Thymus (tissue), 11 donors: ENCODE results near the gene TRAPPC12. TPM values are rescaled to one million over a fixed set of nuclear protein-coding genes. Genes with fewer than 3 reads are reported as not detected.

Experiments
- DNase-seq, 9 donors: peaks; one replicate each; pipeline ENCODE4 v3.0.0-alpha.2; 2013; ENCODE audit warnings: low spot score in 9 of 9, low read depth in 6 of 9, missing footprints in 1 of 9
- H3K27ac ChIP-seq, 2 donors: one replicate each; pipeline ENCODE4 v1.5.1; 2013; ENCODE audit warnings: control low read depth in 1 of 2, low read depth in 1 of 2, low read length in 1 of 2, mild to moderate bottlenecking in 1 of 2, moderate library complexity in 1 of 2
- H3K27me3 ChIP-seq, 2 donors: one replicate each; pipeline ENCODE4 v1.5.1; 2013; ENCODE audit warnings: low read length in 1 of 2; ENCODE audit not compliant: control insufficient read depth in 2 of 2, insufficient read depth in 1 of 2
- H3K36me3 ChIP-seq, 2 donors: one replicate each; pipeline ENCODE4 v1.5.1; 2013; ENCODE audit warnings: low read length in 1 of 2, mild to moderate bottlenecking in 1 of 2, moderate library complexity in 1 of 2; ENCODE audit not compliant: control insufficient read depth in 2 of 2, insufficient read depth in 2 of 2
- H3K4me1 ChIP-seq, 2 donors: one replicate each; pipeline ENCODE4 v1.5.1; 2013; ENCODE audit warnings: low read length in 2 of 2; ENCODE audit not compliant: control insufficient read depth in 2 of 2, insufficient read depth in 2 of 2
- H3K4me3 ChIP-seq, 2 donors: one replicate each; pipeline ENCODE4 v1.5.1; 2013; ENCODE audit warnings: low read length in 2 of 2, control low read depth in 1 of 2, mild to moderate bottlenecking in 1 of 2
- H3K9me3 ChIP-seq, 2 donors: one replicate each; pipeline ENCODE4 v1.5.1; 2013; ENCODE audit warnings: low read length in 1 of 2, mild to moderate bottlenecking in 1 of 2; ENCODE audit not compliant: control insufficient read depth in 2 of 2, insufficient read depth in 1 of 2
- WGBS: extraction: QIAGEN DNeasy Blood & Tissue Kit; methylation state at CpG from one replicate; pipeline ENCODE4 v1.1.7; 2013; 5-methylcytosine and 5-hydroxymethylcytosine counted together
- polyA plus RNA-seq: library from polyadenylated mRNA; stranded (reverse); fragments of 200-250 nt; gene quantifications from one replicate; pipeline ENCODE4 v1.2.3, GENCODE V29; 2013
- total RNA-seq: library from RNA; stranded (reverse); fragments of 120-200 nt; gene quantifications from one replicate; pipeline ENCODE4 v1.2.4, GENCODE V29; 2013
- donor health status: healthy.

The TRAPPC12 gene
- total and polyA plus RNA-seq, 2 donors = 41.8 to 136 TPM

- no peak overlapping the region for H3K4me3 ChIP-seq
- H3K4me1 ChIP-seq = peaks cover 14 to 30% of the 10 kb centered on the region in 2 donors
- H3K36me3 ChIP-seq = peaks cover 50 to 51% of the 10 kb centered on the region in 2 donors
- H3K9me3 ChIP-seq = no peaks in the 10 kb centered on the region
- no peaks in the 10 kb centered on the region for H3K27me3 ChIP-seq
- H3K27ac ChIP-seq = no peak overlapping the region
- 94% methylated on average over 25 of the region's 25 CpGs for WGBS
- DNase-seq = no peak
Observed at GRCh38 chr2:3463186-3463835, 83.8 kb downstream of the TRAPPC12 start.

GRCh38 chr2:3463944-3464343 is 84.5 kb downstream of the TRAPPC12 start:
- DNase-seq = no peak

GRCh38 chr2:3464401-3465005 is 85.0 kb downstream of the TRAPPC12 start:
- 99% methylated on average over 21 of the region's 21 CpGs for WGBS
- H3K4me1 ChIP-seq = peaks cover 14 to 30% of the 10 kb centered on the region in 2 donors
- H3K36me3 ChIP-seq = peaks cover 50 to 58% of the 10 kb centered on the region in 2 donors
- no peaks in the 10 kb centered on the region for H3K27me3 ChIP-seq
- no peak for DNase-seq
- H3K4me3 ChIP-seq = no peak overlapping the region
- H3K27ac ChIP-seq = no peak overlapping the region
- H3K9me3 ChIP-seq = no peaks in the 10 kb centered on the region

More at GRCh38 chr2:3463944-3464343, 84.5 kb downstream of the TRAPPC12 start:
- H3K27me3 ChIP-seq = no peaks in the 10 kb centered on the region
- H3K4me1 ChIP-seq = peaks cover 14 to 30% of the 10 kb centered on the region in 2 donors
- H3K9me3 ChIP-seq = no peaks in the 10 kb centered on the region
- peaks cover 52 to 54% of the 10 kb centered on the region in 2 donors for H3K36me3 ChIP-seq
- WGBS = 97% methylated on average over 13 of the region's 13 CpGs
- H3K27ac ChIP-seq = no peak overlapping the region
- no peak overlapping the region for H3K4me3 ChIP-seq

- 96% methylated on average over 28 of the region's 28 CpGs for WGBS
- DNase-seq = no peak
- no peaks in the 10 kb centered on the region for H3K9me3 ChIP-seq
- H3K36me3 ChIP-seq = peaks cover 47 to 61% of the 10 kb centered on the region in 2 donors
- H3K27me3 ChIP-seq = no peaks in the 10 kb centered on the region
- H3K4me1 ChIP-seq = peaks cover 14 to 23% of the 10 kb centered on the region in 2 donors
- H3K27ac ChIP-seq = no peak overlapping the region
- H3K4me3 ChIP-seq = no peak overlapping the region
Observed at GRCh38 chr2:3465328-3465727, 85.8 kb downstream of the TRAPPC12 start.

- Histone ChIP-seq H3K27ac (no peak overlapping the region), H3K36me3 (peaks cover 52 to 65% of the 10 kb centered on the region in 2 donors), H3K4me1 (peaks cover 11 to 18% of the 10 kb centered on the region in 2 donors), H3K9me3 (no peaks in the 10 kb centered on the region), H3K4me3 (no peak overlapping the region), H3K27me3 (no peaks in the 10 kb centered on the region)
- DNase-seq = no peak
- 93% methylated on average over 13 of the region's 13 CpGs for WGBS
Observed at GRCh38 chr2:3465844-3466481, 86.5 kb downstream of the TRAPPC12 start.

- DNase-seq = no peak
- H3K9me3 ChIP-seq = no peaks in the 10 kb centered on the region
- no peak overlapping the region for H3K4me3 ChIP-seq
- peaks cover 53 to 68% of the 10 kb centered on the region in 2 donors for H3K36me3 ChIP-seq
- no peak overlapping the region for H3K27ac ChIP-seq
- H3K27me3 ChIP-seq = no peaks in the 10 kb centered on the region
- 97% methylated on average over 9 of the region's 9 CpGs for WGBS
- H3K4me1 ChIP-seq = peaks cover 7 to 13% of the 10 kb centered on the region in 2 donors
Observed at GRCh38 chr2:3466482-3466863, 87.0 kb downstream of the TRAPPC12 start.

GRCh38 chr2:3466966-3467365 is 87.5 kb downstream of the TRAPPC12 start:
- H3K9me3 ChIP-seq = no peaks in the 10 kb centered on the region
- peaks cover 2 to 8% of the 10 kb centered on the region in 2 donors for H3K4me1 ChIP-seq
- no peaks in the 10 kb centered on the region for H3K27me3 ChIP-seq
- H3K36me3 ChIP-seq = peaks cover 55 to 73% of the 10 kb centered on the region in 2 donors
- 94% methylated on average over 14 of the region's 14 CpGs for WGBS
- no peak overlapping the region for H3K4me3 ChIP-seq
- DNase-seq = no peak
- no peak overlapping the region for H3K27ac ChIP-seq

- Histone ChIP-seq H3K4me3 (no peak overlapping the region), H3K9me3 (no peaks in the 10 kb centered on the region), H3K4me1 (peaks cover 0 to 4% of the 10 kb centered on the region in 2 donors), H3K27ac (no peak overlapping the region), H3K36me3 (peaks cover 61 to 79% of the 10 kb centered on the region in 2 donors), H3K27me3 (no peaks in the 10 kb centered on the region)
- WGBS = 99% methylated on average over 15 of the region's 15 CpGs
- DNase-seq = no peak
Observed at GRCh38 chr2:3467654-3468053, 88.2 kb downstream of the TRAPPC12 start.

- H3K27me3 ChIP-seq = no peaks in the 10 kb centered on the region
- H3K27ac ChIP-seq = no peak overlapping the region
- peaks cover 65 to 78% of the 10 kb centered on the region in 2 donors for H3K36me3 ChIP-seq
- H3K4me1 ChIP-seq = no peaks in the 10 kb centered on the region
- H3K4me3 ChIP-seq = no peak overlapping the region
- H3K9me3 ChIP-seq = no peaks in the 10 kb centered on the region
- WGBS = 97% methylated on average over 31 of the region's 31 CpGs
- DNase-seq = no peak
Observed at GRCh38 chr2:3468296-3468988, 88.9 kb downstream of the TRAPPC12 start.
